HG02623 (cell line): ENCODE data around the gene CD44.

Experiments
- ATAC-seq: cut with Tn5 transposase; IDR thresholded peaks from one replicate; pipeline ENCODE4 v1.9.1; 2021; ENCODE audit warnings: moderate library complexity; ENCODE audit not compliant: unreplicated experiment

Gene CD44

GRCh38 chr11:35136311-35136710 is 2.7 kb upstream of the CD44 start:
- no peak for ATAC-seq

GRCh38 chr11:35138058-35138457 is 913 bp upstream of the CD44 start:
- no peak for ATAC-seq

GRCh38 chr11:35138606-35138942 is 397 bp upstream of the CD44 start:
- ATAC-seq, result no peak

- ATAC-seq, result no peak
Measured at GRCh38 chr11:35139722-35140282, 831 bp downstream of the CD44 start.

GRCh38 chr11:35141071-35141470 is 2.1 kb downstream of the CD44 start:
- no peak for ATAC-seq

GRCh38 chr11:35141571-35141971 is 2.6 kb downstream of the CD44 start:
- ATAC-seq, result no peak

GRCh38 chr11:35142481-35143075 is 3.6 kb downstream of the CD44 start:
- ATAC-seq, result no peak

- no peak for ATAC-seq
Measured at GRCh38 chr11:35143297-35144135, 4.5 kb downstream of the CD44 start.

- ATAC-seq, result peak; percentile 41
Measured at GRCh38 chr11:35144136-35144741, 5.3 kb downstream of the CD44 start.

- no peak for ATAC-seq
Measured at GRCh38 chr11:35144806-35145205, 5.8 kb downstream of the CD44 start.

GRCh38 chr11:35145271-35145670 is 6.3 kb downstream of the CD44 start:
- peak; percentile 45 for ATAC-seq

- ATAC-seq, result peak; percentile 32
Measured at GRCh38 chr11:35146074-35146521, 7.1 kb downstream of the CD44 start.

- no peak for ATAC-seq
Measured at GRCh38 chr11:35146711-35147110, 7.7 kb downstream of the CD44 start.

- ATAC-seq, result no peak
Measured at GRCh38 chr11:35147235-35147634, 8.3 kb downstream of the CD44 start.

- ATAC-seq, result no peak
Measured at GRCh38 chr11:35148163-35148837, 9.3 kb downstream of the CD44 start.

GRCh38 chr11:35150454-35150853 is 11.5 kb downstream of the CD44 start:
- no peak for ATAC-seq

GRCh38 chr11:35151241-35151640 is 12.3 kb downstream of the CD44 start:
- no peak for ATAC-seq

- no peak for ATAC-seq
Measured at GRCh38 chr11:35151683-35152280, 12.8 kb downstream of the CD44 start.

GRCh38 chr11:35152575-35152974 is 13.6 kb downstream of the CD44 start:
- no peak for ATAC-seq

GRCh38 chr11:35153280-35153679 is 14.3 kb downstream of the CD44 start:
- ATAC-seq, result no peak

- ATAC-seq, result no peak
Measured at GRCh38 chr11:35154952-35155351, 16.0 kb downstream of the CD44 start.
